ENCODE data around the gene GABARAP.

The GABARAP gene

GRCh38 chr17:7221278-7222092 is 20.8 kb downstream of the GABARAP start:
- no peak for DNase-seq

GRCh38 chr17:7220593-7221277 is 21.5 kb downstream of the GABARAP start:
- peak; percentile 14 for DNase-seq

- peak; percentile 65 for DNase-seq
These were observed 22.2 kb downstream of the GABARAP start, which contains the start of the genes ACADVL and DLG4 for GRCh38 chr17:7219812-7220592. ACADVL (plus strand) TSS chr17:7219938; CDS start chr17:7219985, 47 bp downstream. DLG4 (minus strand) TSS chr17:7219836.

GRCh38 chr17:7219229-7219811 is 22.9 kb downstream of the GABARAP start:
- no peak for DNase-seq

GRCh38 chr17:7218758-7219157 is 23.5 kb downstream of the GABARAP start:
- DNase-seq, result no peak

GRCh38 chr17:7218166-7218565 is 24.1 kb downstream of the GABARAP start:
- no peak for DNase-seq

- peak; percentile 54 for DNase-seq
These were observed 24.9 kb downstream of the GABARAP start for GRCh38 chr17:7217113-7217987.

GRCh38 chr17:7216242-7217112 is 25.8 kb downstream of the GABARAP start:
- no peak for DNase-seq

- no peak for DNase-seq
These were observed 26.5 kb downstream of the GABARAP start for GRCh38 chr17:7215652-7216180.

GRCh38 chr17:7215136-7215638 is 27.1 kb downstream of the GABARAP start:
- no peak for DNase-seq

- DNase-seq, result peak; percentile 99
These were observed 27.7 kb downstream of the GABARAP start for GRCh38 chr17:7214300-7215135.

- DNase-seq, result peak; percentile 99
These were observed 28.4 kb downstream of the GABARAP start for GRCh38 chr17:7213895-7214299.

GRCh38 chr17:7211491-7212273 is 30.6 kb downstream of the GABARAP start:
- no peak for DNase-seq

- no peak for DNase-seq
These were observed 33.3 kb downstream of the GABARAP start for GRCh38 chr17:7208754-7209460.

GRCh38 chr17:7208027-7208571 is 34.1 kb downstream of the GABARAP start:
- no peak for DNase-seq

- DNase-seq, result no peak
These were observed 34.9 kb downstream of the GABARAP start for GRCh38 chr17:7207120-7208001.

Data from DMS79 treated with DMSO at 0.1 percent for 48 hours (cell line).